GM12878 (cell line): ENCODE measurements around the gene NR6A1. TPM values are rescaled to one million over a fixed set of nuclear protein-coding genes. Genes with fewer than 3 reads are reported as not detected.
A peak's percentile ranks its signal among the peaks of the same experiment; 100 is the strongest.

Experiments used
- ASH2L ChIP-seq: fragments of 300-600, 200-600 bp; sonication (generic); IDR thresholded peaks from 2 replicates; pipeline ENCODE4 v1.6.1; 2017; ENCODE audit warnings: low read depth, mild to moderate bottlenecking, borderline replicate concordance
- CEBPB ChIP-seq, 2 experiments: fragments of 150-350 bp in 1 of 2; IDR thresholded peaks; 2 replicates each; pipeline ENCODE4 v1.6.1; 2012 to 2014; ENCODE audit warnings: low read depth in 2 of 2, low read length in 2 of 2, borderline replicate concordance in 1 of 2, inconsistent platforms in 1 of 2
- GABPA ChIP-seq: IDR thresholded peaks from 2 replicates; pipeline ENCODE4 v1.6.1; 2014; ENCODE audit warnings: antibody characterized with exemption, low read depth, mild to moderate bottlenecking, inconsistent platforms
- GATAD2B ChIP-seq: fragments of 450-650 bp; conservative IDR thresholded peaks from 2 replicates; pipeline ENCODE4 v1.6.1; 2017; ENCODE audit warnings: low read depth, mild to moderate bottlenecking, moderate library complexity
- JUNB ChIP-seq: IDR thresholded peaks from 2 replicates; pipeline ENCODE4 v1.6.1; 2016; ENCODE audit warnings: antibody characterized with exemption, mild to moderate bottlenecking
- MEF2B ChIP-seq: fragments of 450-650 bp; IDR thresholded peaks from 2 replicates; pipeline ENCODE4 v1.6.1; 2018; ENCODE audit warnings: mild to moderate bottlenecking, moderate library complexity; ENCODE audit not compliant: partially characterized antibody, poor library complexity, severe bottlenecking
- MYC ChIP-seq: IDR thresholded peaks from 2 replicates; pipeline ENCODE4 v1.6.1; 2011; ENCODE audit warnings: mild to moderate bottlenecking, low read length, moderate library complexity, inconsistent platforms; ENCODE audit not compliant: insufficient read depth, insufficient replicate concordance, insufficient read length, severe bottlenecking
- SIX5 ChIP-seq: IDR thresholded peaks from 2 replicates; pipeline ENCODE4 v1.6.1; 2011; ENCODE audit warnings: mild to moderate bottlenecking, low read depth, low read length, moderate library complexity; ENCODE audit not compliant: severe bottlenecking
- SREBF2 ChIP-seq: IDR thresholded peaks from 2 replicates; pipeline ENCODE4 v1.6.1; 2012; ENCODE audit warnings: mild to moderate bottlenecking, low read length
- STAT3 ChIP-seq: IDR thresholded peaks from 2 replicates; pipeline ENCODE4 v1.6.1; 2011; ENCODE audit warnings: low read depth, low read length, improper control_type of control experiment
- TARDBP ChIP-seq: IDR thresholded peaks from 2 replicates; pipeline ENCODE4 v1.6.1; 2016; ENCODE audit warnings: borderline replicate concordance
- WRNIP1 ChIP-seq: IDR thresholded peaks from 2 replicates; pipeline ENCODE4 v1.6.1; 2011; ENCODE audit warnings: low read depth, low read length, improper control_type of control experiment, borderline replicate concordance
- ZNF274 ChIP-seq: IDR thresholded peaks from one replicate; pipeline ENCODE4 v1.8.0; 2011; ENCODE audit not compliant: insufficient read length, insufficient read depth
- ZNF592 ChIP-seq: fragments of 450-650 bp; IDR thresholded peaks from 2 replicates; pipeline ENCODE4 v1.6.1; 2017; ENCODE audit warnings: mild to moderate bottlenecking, moderate library complexity
- ZNF687 ChIP-seq: fragments of 450-650 bp; IDR thresholded peaks from 2 replicates; pipeline ENCODE4 v1.6.1; 2017; ENCODE audit warnings: mild to moderate bottlenecking, moderate library complexity
- ZZZ3 ChIP-seq: IDR thresholded peaks from 2 replicates; pipeline ENCODE4 v1.6.1; 2011; ENCODE audit warnings: low read depth; ENCODE audit not compliant: control insufficient read depth, insufficient read length
- polyA plus RNA-seq, 11 experiments: library from polyadenylated mRNA; depleted of rRNA in 4 of 11; unstranded in 6 of 11; stranded (reverse) in 5 of 11; fragments of >200 nt; fragmentation: Nextera tagmentation in 4 of 11; fragmentation: Illumina TruSeq in 1 of 11; extraction: Ambion mirVana in 4 of 11; extraction: Trizol in 1 of 11; gene quantifications; 1 replicate in 1 of 11; 2 replicates in 10 of 11; pipeline versions ENCODE4 v1.2.1 to v1.2.3, GENCODE V29; 2011 to 2016; ENCODE audit warnings: inconsistent platforms in 2 of 11, missing spikeins in 2 of 11, low read depth in 1 of 11
- total RNA-seq, 4 experiments: library from RNA; depleted of rRNA in 3 of 4; stranded (reverse); fragments of >200 nt in 3 of 4; fragmentation: Illumina TruSeq in 1 of 4; extraction: Trizol in 1 of 4; gene quantifications; 2 replicates each; pipeline versions ENCODE4 v1.2.1 to v1.2.3, GENCODE V29; 2013 to 2021
- TF ChIP-seq, protein P1 (sequence below): fragments of 450-650 bp; IDR thresholded peaks from 2 replicates; pipeline ENCODE4 v1.6.1; 2017; ENCODE audit warnings: mild to moderate bottlenecking

The NR6A1 gene
- total and polyA plus RNA-seq, 10 of the 15 experiments (the other 5 are each of a cell fraction or from before 2014, with no cell fraction given) = 1.2 to 9.2 (median 4.6) TPM

DNA sequence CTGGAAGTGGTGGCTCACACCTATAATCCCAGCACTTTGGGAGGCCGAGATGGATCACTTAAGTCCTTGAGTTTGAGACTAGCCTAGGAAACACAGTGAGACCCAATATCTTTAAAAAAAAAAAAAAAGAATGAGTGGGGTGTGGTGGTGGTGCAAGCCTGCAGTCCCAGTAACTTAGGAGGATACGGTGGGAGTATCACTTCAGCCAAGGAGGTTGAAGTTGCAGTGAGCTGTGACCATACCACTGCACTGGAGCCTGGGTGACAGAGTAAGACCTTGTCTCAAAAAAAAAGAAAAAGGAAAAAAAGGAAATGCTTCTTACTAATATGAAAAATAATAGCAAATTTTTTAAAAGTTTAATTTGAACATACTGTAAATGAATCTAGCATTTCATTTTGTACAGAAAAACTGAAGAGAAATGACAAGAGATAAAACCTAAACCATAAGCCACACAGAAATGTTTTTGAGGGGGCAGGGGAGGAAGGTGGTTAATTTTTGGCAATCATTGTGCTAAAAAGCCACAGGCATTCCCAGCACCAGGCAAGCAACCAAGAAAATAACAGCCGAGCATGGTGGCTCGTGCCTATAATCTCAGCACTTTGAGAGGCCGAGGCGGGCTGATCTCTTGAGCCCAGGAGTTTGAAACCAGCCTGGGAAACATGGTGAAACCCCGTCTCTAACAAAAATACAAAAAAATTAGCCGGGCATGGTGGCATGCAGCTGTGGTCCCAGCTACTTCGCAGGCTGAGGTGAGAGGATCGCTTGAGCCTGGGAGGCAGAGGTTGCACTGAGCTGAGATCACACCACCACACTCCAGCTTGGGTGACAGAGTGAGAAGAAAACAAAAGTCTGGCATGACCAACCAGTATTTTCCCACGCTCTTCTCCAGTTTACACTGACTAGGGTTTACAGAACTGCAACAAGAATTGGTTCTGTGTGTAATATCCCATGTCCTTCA lies 149.5 kb downstream of the NR6A1 start (continued):
- TF ChIP-seq ZNF592 (no peak), ZZZ3 (no peak), MYC (no peak), TARDBP (no peak), SIX5 (no peak), WRNIP1 (no peak), ZNF274 (no peak), GATAD2B (peak; percentile 99), ASH2L (no peak), MEF2B (peak; percentile 88), SREBF2 (no peak), JUNB (no peak), STAT3 (no peak), CEBPB (IDR thresholded peaks at IDR 0.05; ENCODE audit: borderline replicate concordance in 1 of 2, low read depth in 2 of 2, low read length in 2 of 2) (no peak), GABPA (no peak), ZNF687 (0 out of 2 replicates have a peak, but pooled peaks have one; percentile 41)
- TF ChIP-seq, protein P1, sequence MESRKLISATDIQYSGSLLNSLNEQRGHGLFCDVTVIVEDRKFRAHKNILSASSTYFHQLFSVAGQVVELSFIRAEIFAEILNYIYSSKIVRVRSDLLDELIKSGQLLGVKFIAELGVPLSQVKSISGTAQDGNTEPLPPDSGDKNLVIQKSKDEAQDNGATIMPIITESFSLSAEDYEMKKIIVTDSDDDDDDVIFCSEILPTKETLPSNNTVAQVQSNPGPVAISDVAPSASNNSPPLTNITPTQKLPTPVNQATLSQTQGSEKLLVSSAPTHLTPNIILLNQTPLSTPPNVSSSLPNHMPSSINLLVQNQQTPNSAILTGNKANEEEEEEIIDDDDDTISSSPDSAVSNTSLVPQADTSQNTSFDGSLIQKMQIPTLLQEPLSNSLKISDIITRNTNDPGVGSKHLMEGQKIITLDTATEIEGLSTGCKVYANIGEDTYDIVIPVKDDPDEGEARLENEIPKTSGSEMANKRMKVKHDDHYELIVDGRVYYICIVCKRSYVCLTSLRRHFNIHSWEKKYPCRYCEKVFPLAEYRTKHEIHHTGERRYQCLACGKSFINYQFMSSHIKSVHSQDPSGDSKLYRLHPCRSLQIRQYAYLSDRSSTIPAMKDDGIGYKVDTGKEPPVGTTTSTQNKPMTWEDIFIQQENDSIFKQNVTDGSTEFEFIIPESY = no peak
